Measurements from ENCODE around the gene AKAIN1. TPM values are rescaled to one million over a fixed set of nuclear protein-coding genes. Genes with fewer than 3 reads are reported as not detected.

The AKAIN1 gene
- total RNA-seq, 4 donors from 2014 or later = not detected

Other genes with a start within 250 kb of the AKAIN1 start
- gene ZBTB14, start 98.5 kb upstream of the AKAIN1 start, total RNA-seq = 10 to 100 TPM in 3 of 4 donors, 1 to 10 TPM in 1; 6.9 to 34.4 (median 18.4) TPM

Measured in gastroesophageal sphincter (tissue), 4 donors.